ENCODE data around the gene SCN2B.
A peak's percentile ranks its signal among the peaks of the same experiment; 100 is the strongest.
"Not testable (repeated sequence)": the region's sequence is repeated elsewhere in the genome, so short reads cannot be mapped to it uniquely, and the experiment has no call there.

Gene SCN2B

DNA sequence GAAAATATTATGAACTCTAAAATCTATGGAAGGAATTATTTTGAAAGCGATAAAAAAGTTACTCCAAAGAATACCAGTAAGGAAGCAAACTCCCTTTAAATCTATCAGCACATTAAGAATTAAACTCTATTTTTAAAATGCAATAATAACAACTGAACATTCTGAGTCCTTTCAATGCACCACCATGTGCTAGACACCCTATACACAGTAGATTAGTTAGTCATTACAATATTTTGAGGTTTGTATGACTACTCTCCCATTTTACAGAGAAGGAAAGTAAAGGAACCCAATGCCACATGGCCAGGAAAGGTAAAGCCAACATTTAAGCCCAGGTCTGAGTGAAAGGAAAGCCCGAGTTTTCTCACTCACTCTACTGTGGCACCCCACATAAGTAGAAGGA lies 30.6 kb upstream of the SCN2B start:
- DNase-seq (ENCODE audit: low read depth in 1 of 2, low spot score in 1 of 2), result no peak

- DNase-seq (ENCODE audit: low read depth in 1 of 2, low spot score in 1 of 2), result no peak
Observed at GRCh38 chr11:118206391-118207031, 30.1 kb upstream of the SCN2B start.

GRCh38 chr11:118205606-118206378 lies 29.4 kb upstream of the SCN2B start:
- DNase-seq (ENCODE audit: low read depth in 1 of 2, low spot score in 1 of 2), result no peak

DNA sequence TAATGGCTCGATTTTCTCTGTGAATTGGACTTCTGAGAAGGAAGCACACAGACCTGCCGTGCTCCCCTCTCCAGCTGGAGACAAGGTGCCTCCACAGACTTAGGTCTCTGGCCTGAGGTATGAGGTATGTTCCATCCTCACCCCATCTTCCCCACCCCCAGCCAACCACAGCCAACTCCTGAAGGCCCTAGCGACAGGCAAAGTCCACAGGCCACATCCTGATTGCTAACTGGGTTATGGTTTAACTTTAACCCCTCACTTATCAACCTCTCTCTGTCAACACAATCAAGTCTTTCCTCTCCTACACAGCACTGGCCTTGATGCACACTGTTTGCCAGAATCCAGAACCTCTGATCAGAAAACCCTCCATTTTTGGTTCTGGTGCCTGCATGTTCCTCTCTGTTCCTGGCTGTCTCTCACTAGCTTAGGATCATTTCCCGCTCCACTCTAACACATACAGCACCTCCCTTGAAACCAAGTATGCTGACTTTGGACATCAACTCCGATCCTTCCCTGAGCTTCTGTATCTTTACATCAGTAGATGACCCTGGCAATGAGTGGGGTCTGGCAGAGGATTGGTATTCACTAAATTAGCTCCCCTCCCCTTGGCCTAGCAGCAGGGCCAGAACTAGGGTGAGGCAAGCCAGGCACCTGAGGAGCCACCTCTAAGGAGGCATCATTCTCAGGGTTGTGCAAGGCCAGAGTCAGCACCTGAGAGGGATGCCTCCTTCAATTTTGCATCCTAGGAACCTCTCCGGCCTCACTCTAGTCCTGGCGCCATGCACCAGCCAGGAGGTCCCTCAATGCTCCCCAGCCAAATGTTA lies 26.4 kb upstream of the SCN2B start:
- DNase-seq (ENCODE audit: low read depth in 1 of 2, low spot score in 1 of 2), result no peak

DNA sequence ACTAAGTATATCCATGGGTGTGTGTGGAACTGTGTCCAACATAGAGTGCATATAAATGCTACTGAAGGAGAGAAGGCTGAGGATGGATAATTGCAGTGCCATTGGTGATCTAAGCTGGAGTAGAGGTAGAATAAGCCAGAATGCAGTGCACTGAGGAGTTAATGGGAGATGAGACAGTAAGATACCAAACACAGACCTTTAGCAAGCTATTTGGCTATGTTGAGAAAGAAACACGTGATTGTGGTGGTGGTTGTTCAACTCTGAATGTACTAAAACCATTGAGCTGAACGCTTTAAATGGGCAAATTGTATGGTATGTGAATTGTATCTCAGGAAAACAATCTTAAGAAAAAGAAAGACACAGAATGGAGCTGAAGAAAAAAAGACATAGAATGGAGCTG lies 25.5 kb upstream of the SCN2B start:
- no peak for DNase-seq (ENCODE audit: low read depth in 1 of 2, low spot score in 1 of 2)

- peak in 1 of 2 donors; percentile 40 for DNase-seq (ENCODE audit: low read depth in 1 of 2, low spot score in 1 of 2)
Observed at GRCh38 chr11:118200901-118201680, 24.7 kb upstream of the SCN2B start.

DNA sequence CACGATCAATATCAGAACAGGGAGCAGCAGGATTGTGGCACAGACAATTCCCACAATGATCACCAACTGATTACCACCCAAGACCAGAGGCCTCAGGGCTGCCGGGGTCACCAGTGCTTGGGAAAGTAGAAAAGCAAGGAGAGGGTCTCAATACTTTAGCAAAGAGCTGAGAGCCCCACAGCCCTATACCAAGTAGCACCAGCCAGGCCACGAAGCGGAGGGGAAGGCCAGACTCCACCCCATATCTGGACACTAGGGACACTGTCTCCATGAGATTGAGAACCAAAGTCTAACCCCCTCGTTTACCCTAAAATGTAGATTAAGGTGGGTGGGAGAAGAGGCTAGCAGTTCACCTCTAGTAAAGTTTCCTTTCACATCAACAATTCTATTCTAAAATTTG lies 24.1 kb upstream of the SCN2B start:
- no peak for DNase-seq (ENCODE audit: low read depth in 1 of 2, low spot score in 1 of 2)

DNA sequence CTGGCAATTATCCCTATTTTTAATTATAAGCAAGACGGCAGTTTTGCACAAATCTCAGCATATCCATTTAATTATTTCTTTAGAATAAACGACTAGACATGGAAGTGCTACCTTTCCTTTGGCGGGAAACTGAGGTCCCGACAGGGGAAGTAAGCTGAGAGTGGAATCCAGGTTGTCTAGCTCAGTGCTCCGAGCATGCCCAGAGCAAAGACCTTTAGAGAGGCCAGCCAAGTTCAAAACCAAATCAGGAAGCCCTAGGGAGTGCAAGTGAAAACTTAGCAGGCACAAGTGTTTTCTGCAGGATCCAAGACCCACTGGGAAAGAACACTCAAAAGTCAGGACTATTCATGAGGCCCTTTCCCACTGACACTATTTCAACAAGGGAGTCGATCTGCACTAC lies 22.7 kb upstream of the SCN2B start:
- no peak for DNase-seq (ENCODE audit: low read depth in 1 of 2, low spot score in 1 of 2)

- peak; percentile 71 to 82 for DNase-seq (ENCODE audit: low read depth in 1 of 2, low spot score in 1 of 2)
Observed at GRCh38 chr11:118198370-118198769, 21.9 kb upstream of the SCN2B start.

DNA sequence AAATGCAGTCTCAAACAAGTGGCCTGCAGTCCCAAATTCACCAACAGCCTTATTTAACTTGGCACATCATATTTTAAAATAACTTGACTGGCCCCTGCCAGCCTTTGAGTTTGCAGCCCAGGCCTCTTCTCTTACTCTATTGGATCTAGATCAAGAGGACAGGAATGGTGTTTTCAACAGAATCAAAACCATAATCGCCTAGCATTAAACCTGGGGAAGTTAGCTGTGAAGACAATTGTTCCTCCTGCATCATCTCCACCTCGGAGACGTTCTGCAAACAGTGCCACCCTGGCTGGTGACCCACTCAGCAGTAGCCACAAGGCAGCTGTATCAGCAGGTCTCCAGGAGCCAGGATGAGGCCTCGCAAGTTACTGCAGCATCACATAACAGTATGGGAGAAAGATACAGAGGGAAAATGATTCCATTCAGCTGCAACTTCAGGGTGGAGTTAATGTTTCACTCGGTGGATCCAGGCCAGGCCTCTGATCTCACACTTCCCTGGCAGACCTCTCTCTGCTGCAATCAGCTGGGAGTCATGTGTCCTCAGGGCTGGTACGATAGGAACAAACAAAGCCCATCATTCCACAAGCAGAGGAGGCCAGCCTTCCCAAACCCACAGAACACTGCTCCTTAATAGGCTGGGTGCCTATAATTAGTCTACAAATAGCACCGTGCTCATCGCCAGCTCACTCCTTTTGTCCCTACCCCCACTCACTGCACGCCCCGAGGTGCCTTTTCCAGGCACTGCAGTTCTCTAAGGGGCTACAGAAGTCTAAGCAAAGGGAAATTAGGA lies 18.6 kb upstream of the SCN2B start:
- no peak for DNase-seq (ENCODE audit: low read depth in 1 of 2, low spot score in 1 of 2)

DNA sequence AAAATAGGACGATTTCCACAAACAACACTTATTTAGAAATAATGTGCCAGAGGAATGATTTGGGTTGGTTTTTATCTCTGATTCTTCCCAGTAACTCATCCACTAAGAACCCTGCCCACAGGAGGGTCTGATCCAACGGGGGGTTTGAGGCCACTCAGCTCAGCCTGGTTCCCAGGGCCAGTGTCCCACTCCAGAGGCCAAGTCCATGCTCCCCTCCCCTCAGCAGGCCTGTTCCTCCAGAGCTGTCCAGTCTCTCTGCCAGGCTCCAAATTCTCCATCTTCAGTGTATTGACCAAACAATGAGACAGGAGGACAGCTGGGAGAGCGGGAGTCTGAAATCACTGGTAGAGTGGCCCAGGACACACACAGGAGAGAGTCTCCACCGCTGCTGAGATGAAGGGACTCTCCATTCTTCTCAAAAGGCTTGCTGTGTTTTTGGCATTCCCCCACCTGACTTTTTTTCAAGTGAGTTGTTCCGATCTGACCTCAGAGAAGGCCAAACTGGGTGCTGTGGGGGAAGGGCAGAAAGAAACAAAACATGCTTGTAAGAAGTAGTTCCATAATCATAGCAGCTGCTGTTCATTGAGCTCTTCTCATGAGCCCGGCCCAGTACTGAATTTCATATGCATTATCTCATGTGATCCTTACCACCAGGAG lies 17.6 kb upstream of the SCN2B start:
- DNase-seq (ENCODE audit: low read depth in 1 of 2, low spot score in 1 of 2), result no peak

DNA sequence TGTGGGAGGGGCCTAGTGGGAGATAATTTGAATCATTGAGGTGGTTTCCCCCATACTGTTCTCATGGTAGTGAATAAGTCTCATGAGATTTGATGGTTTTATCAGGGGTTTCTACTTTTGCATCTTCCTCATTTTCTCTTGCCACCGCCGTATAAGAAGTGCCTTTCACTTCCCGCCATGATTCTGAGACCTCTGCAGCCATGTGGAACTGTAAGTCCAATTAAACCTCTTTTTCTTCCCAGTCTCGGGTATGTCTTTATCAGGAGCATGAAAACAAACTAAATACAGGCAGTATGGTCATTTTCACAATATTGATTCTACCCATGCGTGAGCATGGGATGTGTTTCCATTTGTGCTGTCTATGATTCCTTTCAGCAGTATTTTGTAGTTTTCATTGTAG lies 16.4 kb upstream of the SCN2B start:
- DNase-seq (ENCODE audit: low read depth in 1 of 2, low spot score in 1 of 2), result not testable (repeated sequence)

DNA sequence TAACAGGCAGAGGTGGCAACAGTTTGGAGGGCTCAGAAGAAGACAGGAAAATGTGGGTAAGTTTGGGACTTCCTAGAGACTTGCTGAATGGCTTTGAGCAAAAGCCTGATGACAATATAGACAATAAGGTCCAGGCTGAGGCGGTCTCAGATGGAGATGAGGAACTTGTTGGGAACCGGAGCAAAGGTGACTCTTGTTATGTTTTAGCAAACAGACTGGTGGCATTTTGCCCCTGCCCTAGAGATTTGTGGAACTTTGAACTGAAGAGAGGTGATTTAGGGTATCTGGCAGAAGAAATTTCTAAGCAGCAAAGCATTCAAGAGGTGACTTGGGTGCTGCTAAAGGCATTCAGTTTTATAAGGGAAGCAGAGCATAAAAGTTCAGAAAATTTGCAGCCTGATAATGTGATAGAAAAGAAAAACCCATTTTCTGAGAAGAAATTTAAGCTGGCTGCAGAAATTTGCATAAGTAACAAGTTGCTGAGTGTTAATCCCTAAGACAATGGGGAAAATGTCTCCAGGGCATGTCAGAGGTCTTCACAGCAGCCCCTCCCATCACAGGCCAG lies 14.6 kb upstream of the SCN2B start:
- DNase-seq (ENCODE audit: low read depth in 1 of 2, low spot score in 1 of 2), result not testable (repeated sequence)

- no peak for DNase-seq (ENCODE audit: low read depth in 1 of 2, low spot score in 1 of 2)
Observed at GRCh38 chr11:118186346-118187107, 10.1 kb upstream of the SCN2B start.

GRCh38 chr11:118184784-118185579 lies 8.5 kb upstream of the SCN2B start:
- DNase-seq (ENCODE audit: low read depth in 1 of 2, low spot score in 1 of 2), result no peak

- DNase-seq (ENCODE audit: low read depth in 1 of 2, low spot score in 1 of 2), result not testable (repeated sequence)
Observed at GRCh38 chr11:118183691-118184090, 7.3 kb upstream of the SCN2B start.

DNA sequence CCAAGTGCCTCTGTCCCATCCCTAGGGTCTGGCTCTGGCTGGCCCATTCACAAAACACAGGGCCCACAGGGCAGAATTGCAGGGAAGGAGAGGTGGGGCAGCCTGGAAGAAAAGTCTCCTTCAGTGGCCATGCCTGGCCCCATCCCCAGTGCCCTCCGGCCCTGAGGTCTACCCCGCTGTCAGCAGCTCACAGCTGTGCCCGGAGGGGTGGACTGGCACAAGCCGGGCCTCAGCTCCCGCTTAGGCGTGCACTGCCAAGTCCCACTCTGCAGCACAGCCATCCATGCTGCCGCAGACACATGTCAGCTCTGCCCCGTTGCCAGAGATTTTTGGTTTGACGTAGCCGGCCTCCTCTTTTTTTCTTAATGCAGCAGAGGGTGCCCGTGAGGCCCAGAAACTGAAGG lies 3.9 kb upstream of the SCN2B start:
- DNase-seq (ENCODE audit: low read depth in 1 of 2, low spot score in 1 of 2), result no peak

DNA sequence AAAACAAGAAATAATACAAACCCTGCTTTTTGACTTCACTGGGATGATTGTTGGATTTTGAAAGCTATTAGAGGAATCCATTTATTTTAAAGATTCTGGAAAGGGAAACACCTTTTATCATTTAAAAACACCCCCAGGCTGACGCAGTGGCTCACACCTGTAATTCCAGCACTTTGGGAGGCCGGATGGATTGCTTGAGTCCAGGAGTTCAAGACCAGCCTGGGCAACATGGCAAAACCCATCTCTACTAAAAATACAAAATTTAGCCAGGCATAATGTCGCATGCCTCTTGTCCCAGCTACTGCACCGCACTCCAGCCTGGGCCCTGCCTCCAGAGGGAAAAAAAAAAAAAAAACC lies 317 bp upstream of the SCN2B start:
- no peak for DNase-seq (ENCODE audit: low read depth in 1 of 2, low spot score in 1 of 2)

Data from activated CD4-positive, alpha-beta T cell treated with anti-CD3 and anti-CD28 coated beads, Interleukin-2, amount 50 U/mL, for 24 hours (primary cell).